Mesothelial cell of epicardium (in vitro differentiated cells): ENCODE results near the gene NMRK2. TPM values are rescaled to one million over a fixed set of nuclear protein-coding genes. Genes with fewer than 3 reads are reported as not detected.

ENCODE experiments used
- DNase-seq, 2 experiments: peaks; one replicate each; pipeline ENCODE4 v3.0.0; 2021; ENCODE audit warnings: low spot score in 2 of 2; ENCODE audit not compliant: unreplicated experiment in 2 of 2
- H3K27ac Mint-ChIP-seq: 2 replicates; pipeline ENCODE4 v1.8.0; 2021; ENCODE audit warnings: mixed read lengths
- H3K27me3 Mint-ChIP-seq: 2 replicates; pipeline ENCODE4 v1.8.0; 2021; ENCODE audit warnings: low read depth, mixed read lengths
- H3K36me3 Mint-ChIP-seq: 2 replicates; pipeline ENCODE4 v1.8.0; 2021; ENCODE audit warnings: mixed read lengths
- H3K4me1 Mint-ChIP-seq: 2 replicates; pipeline ENCODE4 v1.8.0; 2021; ENCODE audit warnings: mixed read lengths
- H3K4me3 Mint-ChIP-seq: 2 replicates; pipeline ENCODE4 v1.8.0; 2021; ENCODE audit warnings: mild to moderate bottlenecking, moderate library complexity, mixed read lengths
- H3K9me3 Mint-ChIP-seq: 2 replicates; pipeline ENCODE4 v1.8.0; 2021; ENCODE audit warnings: mixed read lengths
- total RNA-seq: library from RNA; stranded (reverse); gene quantifications from 3 replicates; pipeline ENCODE4 v1.2.1, GENCODE V29; 2021
- TF ChIP-seq, protein P1 (sequence below): fragments of 200-600 bp; sonication (generic); IDR thresholded peaks from one replicate; pipeline ENCODE4 v1.5.0; 2021; ENCODE audit warnings: antibody characterized with exemption; ENCODE audit not compliant: unreplicated experiment

Gene NMRK2
- total RNA-seq, 1 donor from 2014 or later, result not detected

DNA sequence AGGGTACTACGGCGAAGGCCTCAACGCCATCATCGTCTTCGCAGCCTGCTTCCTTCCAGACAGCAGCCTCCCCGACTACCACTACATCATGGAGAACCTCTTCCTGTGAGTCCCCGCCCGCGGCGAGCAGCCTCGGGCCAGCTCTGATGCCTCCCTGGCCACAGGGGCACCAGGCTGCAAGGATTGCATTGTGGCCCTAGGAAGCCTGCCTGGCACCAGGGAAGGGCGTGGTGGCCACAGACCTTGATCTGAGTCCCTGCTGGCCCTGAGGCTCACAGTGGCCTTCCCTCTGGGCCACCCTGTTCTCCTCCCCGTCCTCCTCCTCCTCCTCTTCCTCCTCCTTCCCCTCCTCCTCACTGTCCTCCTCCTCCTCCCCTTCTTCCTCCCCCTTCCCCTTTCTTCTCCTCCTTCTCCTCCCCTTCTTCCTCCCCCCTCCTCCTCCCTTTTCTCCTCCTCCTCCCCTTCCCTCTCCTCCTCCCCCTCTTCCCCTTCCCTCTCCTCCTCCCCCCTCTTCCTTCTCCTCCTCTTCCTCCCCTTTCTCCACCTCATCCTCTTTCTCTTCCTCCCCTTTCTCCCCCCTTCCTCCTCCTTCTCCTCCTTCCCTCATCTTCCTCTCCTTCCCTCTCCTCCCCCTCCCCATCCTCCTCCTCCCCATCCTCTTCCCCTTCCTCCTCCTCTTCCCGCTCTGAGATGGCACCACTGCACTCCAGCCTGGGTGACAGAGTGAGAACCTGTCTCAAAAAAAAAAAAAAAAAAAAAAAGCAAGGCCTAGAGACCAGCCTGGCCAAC is 24.4 kb upstream of the NMRK2 start:
- H3K4me3 Mint-ChIP-seq, result no peak overlapping the region
- TF ChIP-seq, protein P1, sequence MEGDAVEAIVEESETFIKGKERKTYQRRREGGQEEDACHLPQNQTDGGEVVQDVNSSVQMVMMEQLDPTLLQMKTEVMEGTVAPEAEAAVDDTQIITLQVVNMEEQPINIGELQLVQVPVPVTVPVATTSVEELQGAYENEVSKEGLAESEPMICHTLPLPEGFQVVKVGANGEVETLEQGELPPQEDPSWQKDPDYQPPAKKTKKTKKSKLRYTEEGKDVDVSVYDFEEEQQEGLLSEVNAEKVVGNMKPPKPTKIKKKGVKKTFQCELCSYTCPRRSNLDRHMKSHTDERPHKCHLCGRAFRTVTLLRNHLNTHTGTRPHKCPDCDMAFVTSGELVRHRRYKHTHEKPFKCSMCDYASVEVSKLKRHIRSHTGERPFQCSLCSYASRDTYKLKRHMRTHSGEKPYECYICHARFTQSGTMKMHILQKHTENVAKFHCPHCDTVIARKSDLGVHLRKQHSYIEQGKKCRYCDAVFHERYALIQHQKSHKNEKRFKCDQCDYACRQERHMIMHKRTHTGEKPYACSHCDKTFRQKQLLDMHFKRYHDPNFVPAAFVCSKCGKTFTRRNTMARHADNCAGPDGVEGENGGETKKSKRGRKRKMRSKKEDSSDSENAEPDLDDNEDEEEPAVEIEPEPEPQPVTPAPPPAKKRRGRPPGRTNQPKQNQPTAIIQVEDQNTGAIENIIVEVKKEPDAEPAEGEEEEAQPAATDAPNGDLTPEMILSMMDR, result no peak
- no peak for DNase-seq
- no peaks in the 10 kb centered on the region for H3K36me3 Mint-ChIP-seq
- H3K27me3 Mint-ChIP-seq, result peaks cover 3% of the 10 kb centered on the region
- no peak overlapping the region for H3K27ac Mint-ChIP-seq
- no peaks in the 10 kb centered on the region for H3K9me3 Mint-ChIP-seq
- no peaks in the 10 kb centered on the region for H3K4me1 Mint-ChIP-seq

DNA sequence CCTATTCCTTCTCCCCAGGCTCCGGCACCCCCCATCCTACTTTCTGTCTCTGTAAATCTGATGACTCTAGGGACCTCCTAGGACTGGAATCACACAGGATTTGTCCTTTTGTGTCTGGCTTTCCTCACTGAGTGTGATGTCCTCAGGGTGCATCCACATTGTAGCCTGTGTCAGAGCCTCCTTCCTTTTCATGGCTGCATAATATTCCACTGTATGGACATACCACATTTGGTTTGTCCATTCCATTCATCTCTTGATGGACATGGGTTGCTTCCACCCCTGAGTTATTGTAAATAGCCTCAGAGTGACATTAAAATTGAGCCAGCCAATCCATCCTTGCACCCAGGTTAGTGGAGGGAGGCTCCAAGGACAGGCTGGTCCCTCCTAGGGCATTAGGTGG is 22.8 kb upstream of the NMRK2 start:
- Mint-ChIP-seq H3K4me3 (no peak overlapping the region), H3K9me3 (no peaks in the 10 kb centered on the region), H3K4me1 (no peaks in the 10 kb centered on the region), H3K27ac (no peak overlapping the region), H3K36me3 (no peaks in the 10 kb centered on the region), H3K27me3 (peaks cover 3% of the 10 kb centered on the region)
- TF ChIP-seq, protein P1, result no peak
- DNase-seq, result no peak

DNA sequence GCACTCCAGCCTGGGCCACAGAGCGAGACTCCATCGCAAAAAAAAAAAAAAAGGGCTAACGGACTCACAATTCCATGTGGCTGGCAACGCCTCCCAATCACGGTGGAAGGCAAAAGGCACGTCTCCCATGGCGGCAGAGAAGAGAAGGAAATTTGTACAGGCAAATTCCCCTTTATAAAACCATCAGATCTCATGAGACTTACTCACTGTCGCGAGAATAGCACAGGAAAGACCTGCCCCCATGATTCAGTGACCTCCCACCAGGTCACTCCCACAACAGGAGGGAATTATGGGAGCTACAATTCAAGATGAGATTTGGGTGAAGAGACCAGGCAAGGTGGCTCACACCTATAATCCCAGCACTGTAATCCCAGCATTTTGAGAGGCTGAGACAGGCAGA is 18.7 kb upstream of the NMRK2 start:
- no peak for DNase-seq
- H3K4me1 Mint-ChIP-seq, result no peaks in the 10 kb centered on the region
- no peak overlapping the region for H3K4me3 Mint-ChIP-seq
- H3K27me3 Mint-ChIP-seq, result no peaks in the 10 kb centered on the region
- TF ChIP-seq, protein P1, result no peak
- H3K36me3 Mint-ChIP-seq, result no peaks in the 10 kb centered on the region
- H3K27ac Mint-ChIP-seq, result no peak overlapping the region
- H3K9me3 Mint-ChIP-seq, result peaks cover 3% of the 10 kb centered on the region

DNA sequence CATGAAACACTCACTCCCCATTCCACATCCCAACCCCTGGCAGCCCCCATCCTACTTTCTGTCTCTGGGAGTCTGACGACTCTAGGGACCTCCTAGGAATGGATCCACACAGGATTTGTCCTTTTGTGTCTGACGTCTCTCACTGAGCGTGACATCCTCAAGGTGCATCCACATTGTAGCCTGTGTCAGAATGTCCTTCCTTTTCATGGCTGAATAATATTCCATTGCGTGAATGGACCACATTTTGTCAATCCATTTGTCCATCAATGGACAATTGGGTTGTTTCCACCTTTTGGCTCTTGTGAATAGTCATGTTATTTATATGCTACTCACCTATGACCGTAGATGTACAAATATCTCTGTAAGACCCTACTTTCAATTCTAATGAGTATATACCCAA is 16.8 kb upstream of the NMRK2 start:
- TF ChIP-seq, protein P1, result no peak
- H3K27ac Mint-ChIP-seq, result no peak overlapping the region
- H3K27me3 Mint-ChIP-seq, result no peaks in the 10 kb centered on the region
- no peaks in the 10 kb centered on the region for H3K4me1 Mint-ChIP-seq
- H3K4me3 Mint-ChIP-seq, result no peak overlapping the region
- H3K36me3 Mint-ChIP-seq, result no peaks in the 10 kb centered on the region
- DNase-seq, result no peak
- peaks cover 6% of the 10 kb centered on the region for H3K9me3 Mint-ChIP-seq

DNA sequence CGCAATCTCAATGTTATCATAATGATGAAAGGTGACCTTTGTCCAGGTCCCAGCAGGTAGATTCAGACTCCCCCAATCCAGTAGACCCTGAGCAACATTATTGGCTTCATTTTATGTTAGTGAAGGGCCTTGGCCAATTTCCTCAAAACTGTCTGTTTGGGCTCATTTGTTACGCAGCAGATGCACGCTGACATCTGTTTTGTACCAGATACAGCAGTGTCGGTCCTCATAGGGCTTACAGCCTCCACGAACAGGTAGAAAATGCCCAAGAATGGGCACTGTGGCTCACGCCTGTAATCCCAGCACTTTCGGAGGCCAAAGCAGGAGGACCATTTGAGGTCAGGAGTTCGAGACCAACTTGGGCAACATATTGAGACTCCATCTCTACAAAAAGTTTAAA is 13.1 kb upstream of the NMRK2 start:
- TF ChIP-seq, protein P1, result no peak
- no peak overlapping the region for H3K4me3 Mint-ChIP-seq
- DNase-seq, result no peak
- peaks cover 12% of the 10 kb centered on the region for H3K9me3 Mint-ChIP-seq
- no peaks in the 10 kb centered on the region for H3K4me1 Mint-ChIP-seq
- H3K27ac Mint-ChIP-seq, result no peak overlapping the region
- H3K27me3 Mint-ChIP-seq, result no peaks in the 10 kb centered on the region
- no peaks in the 10 kb centered on the region for H3K36me3 Mint-ChIP-seq
